GM21360 (cell line): Measurements from ENCODE around the gene RAB6A.
"Not testable (repeated sequence)": the region's sequence is repeated elsewhere in the genome, so short reads cannot be mapped to it uniquely, and the experiment has no call there.

Experiments used
- ATAC-seq: cut with Tn5 transposase; IDR thresholded peaks from one replicate; pipeline ENCODE4 v1.9.1; 2021; ENCODE audit warnings: mild to moderate bottlenecking, moderate library complexity; ENCODE audit not compliant: unreplicated experiment

The RAB6A gene

GRCh38 chr11:73760679-73761402 lies at the start of gene RAB6A:
RAB6A (minus strand) TSS chr11:73761074; CDS start chr11:73760635, 439 bp downstream.
- ATAC-seq, result peak; percentile 92

GRCh38 chr11:73810637-73811036 lies 49.8 kb upstream of the RAB6A start:
- no peak for ATAC-seq

GRCh38 chr11:73808052-73808451 lies 47.2 kb upstream of the RAB6A start:
- ATAC-seq, result no peak

- no peak for ATAC-seq
Observed at GRCh38 chr11:73804712-73805111, 43.8 kb upstream of the RAB6A start.

GRCh38 chr11:73801136-73801535 lies 40.3 kb upstream of the RAB6A start:
- ATAC-seq, result no peak

GRCh38 chr11:73800276-73800806 lies 39.5 kb upstream of the RAB6A start:
- no peak for ATAC-seq

- ATAC-seq, result no peak
Observed at GRCh38 chr11:73797457-73797856, 36.6 kb upstream of the RAB6A start.

- ATAC-seq, result no peak
Observed at GRCh38 chr11:73795925-73796632, 35.2 kb upstream of the RAB6A start.

- no peak for ATAC-seq
Observed at GRCh38 chr11:73792584-73792983, 31.7 kb upstream of the RAB6A start.

GRCh38 chr11:73789279-73789670 lies 28.4 kb upstream of the RAB6A start:
- ATAC-seq, result no peak

- ATAC-seq, result peak; percentile 87
Observed at GRCh38 chr11:73787643-73788558, 27.0 kb upstream of the RAB6A start, which contains the start of gene MRPL48. MRPL48 (plus strand) TSS chr11:73787874; CDS start chr11:73787972, 98 bp downstream.

- ATAC-seq, result no peak
Observed at GRCh38 chr11:73787051-73787642, 26.3 kb upstream of the RAB6A start.

- ATAC-seq, result not testable (repeated sequence)
Observed at GRCh38 chr11:73785467-73785866, 24.6 kb upstream of the RAB6A start.

- no peak for ATAC-seq
Observed at GRCh38 chr11:73784734-73785133, 23.9 kb upstream of the RAB6A start.

GRCh38 chr11:73784080-73784634 lies 23.3 kb upstream of the RAB6A start:
- no peak for ATAC-seq

GRCh38 chr11:73783483-73784020 lies 22.7 kb upstream of the RAB6A start:
- ATAC-seq, result no peak

- no peak for ATAC-seq
Observed at GRCh38 chr11:73781303-73781702, 20.4 kb upstream of the RAB6A start.

- ATAC-seq, result peak; percentile 98
Observed at GRCh38 chr11:73779084-73779902, 18.4 kb upstream of the RAB6A start.

- ATAC-seq, result not testable (repeated sequence)
Observed at GRCh38 chr11:73770811-73771210, 9.9 kb upstream of the RAB6A start.
